Neural cell (in vitro differentiated cells): ENCODE measurements around the gene MAP3K1. TPM values are rescaled to one million over a fixed set of nuclear protein-coding genes. Genes with fewer than 3 reads are reported as not detected.

Source experiments
- H2AFZ ChIP-seq: fragments of 200-600, 300-800 bp; sonication (generic), shearing (Covaris generic); 2 replicates; pipeline ENCODE4 v1.6.0; 2014; ENCODE audit warnings: low read depth, mild to moderate bottlenecking, antibody characterized with exemption, low read length, moderate library complexity
- H3F3A ChIP-seq: fragments of 200-600 bp; shearing (Covaris generic); 2 replicates; pipeline ENCODE4 v1.6.1; 2016; ENCODE audit warnings: mild to moderate bottlenecking, moderate library complexity, mixed read lengths, antibody characterized with exemption, low read length; ENCODE audit not compliant: insufficient read depth, poor library complexity, severe bottlenecking
- H3K27ac ChIP-seq: fragments of 200-600, 300-800 bp; sonication (generic), shearing (Covaris generic); 2 replicates; pipeline ENCODE4 v1.5.1; 2014; ENCODE audit warnings: mild to moderate bottlenecking, low read length, moderate library complexity
- H3K27me3 ChIP-seq: fragments of 300-800, 200-600 bp; sonication (generic), shearing (Covaris generic); 2 replicates; pipeline ENCODE4 v1.6.0; 2014; ENCODE audit warnings: mild to moderate bottlenecking, low read depth, low read length, moderate library complexity; ENCODE audit not compliant: insufficient read depth
- H3K36me3 ChIP-seq: fragments of 300-800, 200-600 bp; sonication (generic), shearing (Covaris generic); 2 replicates; pipeline ENCODE4 v1.5.1; 2014; ENCODE audit warnings: mild to moderate bottlenecking, antibody characterized with exemption, low read length, moderate library complexity; ENCODE audit not compliant: insufficient read depth
- H3K4me2 ChIP-seq: fragments of 300-800, 200-600 bp; sonication (generic), shearing (Covaris generic); 2 replicates; pipeline ENCODE4 v1.6.0; 2014; ENCODE audit warnings: mild to moderate bottlenecking, low read length
- H3K4me3 ChIP-seq: fragments of 300-800, 200-600 bp; sonication (generic), shearing (Covaris generic); 2 replicates; pipeline ENCODE4 v1.5.1; 2014; ENCODE audit warnings: mild to moderate bottlenecking, low read length, moderate library complexity
- H3K79me2 ChIP-seq: fragments of 200-600 bp; shearing (Covaris generic); replicated peaks from 2 replicates; pipeline ENCODE4 v1.6.0; 2014; ENCODE audit warnings: mild to moderate bottlenecking, low read length, moderate library complexity; ENCODE audit not compliant: insufficient read depth
- H3K9ac ChIP-seq: fragments of 300-800, 200-600 bp; sonication (generic), shearing (Covaris generic); 2 replicates; pipeline ENCODE4 v1.6.1; 2016; ENCODE audit warnings: mild to moderate bottlenecking, low read length, mixed read lengths
- H3K9me2 ChIP-seq: fragments of 200-600 bp; shearing (Covaris generic); 2 replicates; pipeline ENCODE4 v1.6.1; 2016; ENCODE audit warnings: mild to moderate bottlenecking, low read length, mixed read lengths; ENCODE audit not compliant: insufficient read depth
- H3K9me3 ChIP-seq: fragments of 200-600, 300-800 bp; sonication (generic), shearing (Covaris generic); 2 replicates; pipeline ENCODE4 v1.6.1; 2016; ENCODE audit warnings: mild to moderate bottlenecking, mixed run types, low read length, moderate library complexity, mixed read lengths
- H4K20me1 ChIP-seq: fragments of 200-600 bp; shearing (Covaris generic); 2 replicates; pipeline ENCODE4 v1.6.1; 2016; ENCODE audit warnings: mild to moderate bottlenecking, mixed run types; ENCODE audit not compliant: insufficient read depth
- EP300 ChIP-seq: fragments of 450-650 bp; conservative IDR thresholded peaks from 2 replicates; pipeline ENCODE4 v1.6.1; 2014; ENCODE audit warnings: antibody characterized with exemption, mild to moderate bottlenecking, moderate library complexity; ENCODE audit not compliant: poor library complexity, severe bottlenecking
- EZH2 ChIP-seq: fragments of 200-600, 300-800 bp; shearing (Covaris generic), sonication (generic); IDR thresholded peaks from 2 replicates; pipeline ENCODE4 v1.6.1; 2014; ENCODE audit warnings: antibody characterized with exemption, low read length, borderline replicate concordance, mild to moderate bottlenecking; ENCODE audit not compliant: insufficient read depth, poor library complexity, severe bottlenecking
- MXI1 ChIP-seq: fragments of 450-650 bp; conservative IDR thresholded peaks from 2 replicates; pipeline ENCODE4 v1.6.1; 2014; ENCODE audit warnings: antibody characterized with exemption, mild to moderate bottlenecking; ENCODE audit not compliant: poor library complexity, severe bottlenecking
- POLR2AphosphoS5 ChIP-seq: IDR thresholded peaks from 2 replicates; pipeline ENCODE4 v1.6.1; 2012
- RAD21 ChIP-seq: fragments of 450-650 bp; conservative IDR thresholded peaks from 2 replicates; pipeline ENCODE4 v1.6.1; 2014; ENCODE audit warnings: antibody characterized with exemption, mild to moderate bottlenecking, moderate library complexity
- REST ChIP-seq: IDR thresholded peaks from 2 replicates; pipeline ENCODE4 v1.6.1; 2012; ENCODE audit warnings: borderline replicate concordance
- SMC3 ChIP-seq: fragments of 450-650 bp; conservative IDR thresholded peaks from 2 replicates; pipeline ENCODE4 v1.6.1; 2014; ENCODE audit warnings: antibody characterized with exemption, mild to moderate bottlenecking, moderate library complexity; ENCODE audit not compliant: poor library complexity
- TAF1 ChIP-seq: IDR thresholded peaks from 2 replicates; pipeline ENCODE4 v1.6.1; 2012; ENCODE audit warnings: low read depth
- polyA plus RNA-seq: library from polyadenylated mRNA; depleted of rRNA; stranded (reverse); fragments of >200 nt; gene quantifications from 2 replicates; pipeline ENCODE4 v1.2.3, GENCODE V29; 2014
- TF ChIP-seq, protein P1 (sequence below): fragments of 450-650 bp; IDR thresholded peaks from 2 replicates; pipeline ENCODE4 v1.5.1; 2014; ENCODE audit warnings: antibody characterized with exemption, mild to moderate bottlenecking, moderate library complexity; ENCODE audit not compliant: poor library complexity, severe bottlenecking

Gene MAP3K1
- polyA plus RNA-seq, 1 donor from 2014 or later, result 26.4 TPM

- Histone ChIP-seq H3K36me3 (no peaks in the 10 kb centered on the region), H3F3A (no peaks in the 10 kb centered on the region), H2AFZ (no peak overlapping the region), H4K20me1 (no peaks in the 10 kb centered on the region), H3K9me2 (no peaks in the 10 kb centered on the region), H3K4me2 (no peak overlapping the region), H3K27me3 (no peaks in the 10 kb centered on the region), H3K9ac (no peak overlapping the region), H3K4me3 (no peak overlapping the region), H3K9me3 (no peaks in the 10 kb centered on the region), H3K27ac (no peak overlapping the region), H3K79me2 (peaks cover 48% of the 10 kb centered on the region)
- TF ChIP-seq REST (no peak), EZH2 (no peak), POLR2AphosphoS5 (no peak), RAD21 (no peak), EP300 (no peak), MXI1 (no peak), TAF1 (no peak), SMC3 (no peak)
- TF ChIP-seq, protein P1, sequence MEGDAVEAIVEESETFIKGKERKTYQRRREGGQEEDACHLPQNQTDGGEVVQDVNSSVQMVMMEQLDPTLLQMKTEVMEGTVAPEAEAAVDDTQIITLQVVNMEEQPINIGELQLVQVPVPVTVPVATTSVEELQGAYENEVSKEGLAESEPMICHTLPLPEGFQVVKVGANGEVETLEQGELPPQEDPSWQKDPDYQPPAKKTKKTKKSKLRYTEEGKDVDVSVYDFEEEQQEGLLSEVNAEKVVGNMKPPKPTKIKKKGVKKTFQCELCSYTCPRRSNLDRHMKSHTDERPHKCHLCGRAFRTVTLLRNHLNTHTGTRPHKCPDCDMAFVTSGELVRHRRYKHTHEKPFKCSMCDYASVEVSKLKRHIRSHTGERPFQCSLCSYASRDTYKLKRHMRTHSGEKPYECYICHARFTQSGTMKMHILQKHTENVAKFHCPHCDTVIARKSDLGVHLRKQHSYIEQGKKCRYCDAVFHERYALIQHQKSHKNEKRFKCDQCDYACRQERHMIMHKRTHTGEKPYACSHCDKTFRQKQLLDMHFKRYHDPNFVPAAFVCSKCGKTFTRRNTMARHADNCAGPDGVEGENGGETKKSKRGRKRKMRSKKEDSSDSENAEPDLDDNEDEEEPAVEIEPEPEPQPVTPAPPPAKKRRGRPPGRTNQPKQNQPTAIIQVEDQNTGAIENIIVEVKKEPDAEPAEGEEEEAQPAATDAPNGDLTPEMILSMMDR, result no peak
Measured at GRCh38 chr5:56831773-56832172, 16.4 kb downstream of the MAP3K1 start.

GRCh38 chr5:56833325-56833724 lies 18.0 kb downstream of the MAP3K1 start:
- no peak overlapping the region for H2AFZ ChIP-seq
- H3K9me3 ChIP-seq, result no peaks in the 10 kb centered on the region
- H3K27ac ChIP-seq, result no peak overlapping the region
- TF ChIP-seq EP300, result no peak
- no peak for TF ChIP-seq MXI1
- TF ChIP-seq, protein P1, result no peak
- TF ChIP-seq TAF1, result no peak
- no peak for TF ChIP-seq RAD21
- TF ChIP-seq REST, result no peak
- H3K27me3 ChIP-seq, result no peaks in the 10 kb centered on the region
- no peak overlapping the region for H3K4me2 ChIP-seq
- H3K79me2 ChIP-seq, result peaks cover 42% of the 10 kb centered on the region
- no peaks in the 10 kb centered on the region for H3K36me3 ChIP-seq
- peak overlapping the region; percentile 10 for H3K4me3 ChIP-seq
- H3K9me2 ChIP-seq, result no peaks in the 10 kb centered on the region
- H3K9ac ChIP-seq, result no peak overlapping the region
- no peaks in the 10 kb centered on the region for H3F3A ChIP-seq
- no peaks in the 10 kb centered on the region for H4K20me1 ChIP-seq
